PFSK-1 (cell line): Measurements from ENCODE around the gene SLC19A1.

Experiments
- FOXP2 ChIP-seq: optimal IDR thresholded peaks from 2 replicates; pipeline ENCODE3; 2011; ENCODE audit warnings: borderline replicate concordance, control low read depth, inconsistent platforms; ENCODE audit not compliant: insufficient read depth; ENCODE audit errors: extremely low read length, extremely low read depth
- POLR2AphosphoS5 ChIP-seq: IDR thresholded peaks from 2 replicates; pipeline ENCODE4 v1.6.1; 2012; ENCODE audit warnings: low read depth, mild to moderate bottlenecking, control low read depth, low read length, moderate library complexity
- REST ChIP-seq, 2 experiments: IDR thresholded peaks; 2 replicates each; pipeline versions ENCODE4 v1.6.1 to v1.8.0; 2011 to 2012; ENCODE audit warnings: low read depth in 2 of 2, low read length in 2 of 2, control low read depth in 1 of 2, inconsistent platforms in 1 of 2, mild to moderate bottlenecking in 1 of 2, moderate library complexity in 1 of 2; ENCODE audit not compliant: insufficient read depth in 1 of 2
- SIN3A ChIP-seq: IDR thresholded peaks from 2 replicates; pipeline ENCODE4 v1.6.1; 2012; ENCODE audit warnings: mild to moderate bottlenecking, low read length, moderate library complexity, borderline replicate concordance; ENCODE audit not compliant: insufficient read depth
- TAF1 ChIP-seq: IDR thresholded peaks from 2 replicates; pipeline ENCODE4 v1.6.1; 2012; ENCODE audit warnings: low read length, control low read depth, borderline replicate concordance; ENCODE audit not compliant: insufficient read depth

The SLC19A1 gene

GRCh38 chr21:45533361-45533845, 8.8 kb downstream of the SLC19A1 start:
- TF ChIP-seq POLR2AphosphoS5: no peak
- no peak for TF ChIP-seq SIN3A
- no peak for TF ChIP-seq TAF1
- no peak for TF ChIP-seq FOXP2
- TF ChIP-seq REST (IDR thresholded peaks at IDR 0.05; ENCODE audit: insufficient read depth in 1 of 2, low read depth in 2 of 2, low read length in 2 of 2): no peak

GRCh38 chr21:45532826-45533360, 9.3 kb downstream of the SLC19A1 start:
- TF ChIP-seq POLR2AphosphoS5: no peak
- no peak for TF ChIP-seq SIN3A
- TF ChIP-seq FOXP2: no peak
- TF ChIP-seq TAF1: no peak
- no peak for TF ChIP-seq REST (IDR thresholded peaks at IDR 0.05; ENCODE audit: insufficient read depth in 1 of 2, low read depth in 2 of 2, low read length in 2 of 2)

GRCh38 chr21:45531393-45532215, 10.6 kb downstream of the SLC19A1 start:
- TF ChIP-seq SIN3A: no peak
- no peak for TF ChIP-seq TAF1
- no peak for TF ChIP-seq POLR2AphosphoS5
- no peak for TF ChIP-seq REST (IDR thresholded peaks at IDR 0.05; ENCODE audit: insufficient read depth in 1 of 2, low read depth in 2 of 2, low read length in 2 of 2)
- no peak for TF ChIP-seq FOXP2

GRCh38 chr21:45530423-45531113, 11.7 kb downstream of the SLC19A1 start:
- TF ChIP-seq SIN3A (no peak), FOXP2 (no peak)

GRCh38 chr21:45529785-45530422, 12.3 kb downstream of the SLC19A1 start:
- TF ChIP-seq TAF1: no peak
- no peak for TF ChIP-seq REST (IDR thresholded peaks at IDR 0.05; ENCODE audit: insufficient read depth in 1 of 2, low read depth in 2 of 2, low read length in 2 of 2)
- TF ChIP-seq POLR2AphosphoS5: no peak
- no peak for TF ChIP-seq FOXP2
- no peak for TF ChIP-seq SIN3A
